Spinal cord (tissue), 10 donors: ENCODE results near the gene DNAJC4. TPM values are rescaled to one million over a fixed set of nuclear protein-coding genes. Genes with fewer than 3 reads are reported as not detected.

Experiments
- DNase-seq, 6 donors: peaks; one replicate each; pipeline versions ENCODE4 v3.0.0 to v3.0.0-alpha.2; 2013 to 2015; ENCODE audit warnings: low spot score in 6 of 6, low read depth in 4 of 6
- H3K27ac ChIP-seq: one replicate; pipeline ENCODE4 v1.5.1; 2013; ENCODE audit warnings: low read depth, low read length, control low read depth
- H3K27me3 ChIP-seq: one replicate; pipeline ENCODE4 v1.6.1; 2013; ENCODE audit warnings: low read length; ENCODE audit not compliant: control insufficient read depth, insufficient read depth
- H3K36me3 ChIP-seq: one replicate; pipeline ENCODE4 v1.6.1; 2013; ENCODE audit warnings: low read length; ENCODE audit not compliant: control insufficient read depth, insufficient read depth
- H3K4me1 ChIP-seq: one replicate; pipeline ENCODE4 v1.6.1; 2013; ENCODE audit warnings: low read length; ENCODE audit not compliant: control insufficient read depth, insufficient read depth
- H3K4me3 ChIP-seq: one replicate; pipeline ENCODE4 v1.5.1; 2013; ENCODE audit warnings: low read depth, low read length, control low read depth
- H3K9me3 ChIP-seq: one replicate; pipeline ENCODE4 v1.6.1; 2013; ENCODE audit warnings: low read length; ENCODE audit not compliant: control insufficient read depth, insufficient read depth
- WGBS: methylation state at CpG from one replicate; pipeline ENCODE4 v1.1.5; 2013; ENCODE audit warnings: missing lambda C conversion rate; ENCODE audit not compliant: insufficient coverage; 5-methylcytosine and 5-hydroxymethylcytosine counted together
- polyA plus RNA-seq, 2 donors: library from polyadenylated mRNA; unstranded; fragments of 120-200 nt; gene quantifications; one replicate each; pipeline ENCODE4 v1.2.1, GENCODE V29; 2013; ENCODE audit not compliant: insufficient read length in 2 of 2
- total RNA-seq, 2 donors: library from RNA; depleted of rRNA in 1 of 2; stranded (reverse); fragments of 120-200 nt in 1 of 2; fragments of >200 nt in 1 of 2; gene quantifications; one replicate each; pipeline versions ENCODE4 v1.2.3 to v1.2.4, GENCODE V29; 2013 to 2014
- donor health status: healthy.

The DNAJC4 gene
- total and polyA plus RNA-seq, 4 donors: 14.7 to 77.4 (median 44.9) TPM

- Histone ChIP-seq H3K9me3 (no peaks in the 10 kb centered on the region), H3K4me3 (no peak overlapping the region), H3K36me3 (peaks cover 57% of the 10 kb centered on the region), H3K4me1 (peaks cover 38% of the 10 kb centered on the region), H3K27me3 (peaks cover 5% of the 10 kb centered on the region), H3K27ac (no peak overlapping the region)
- 95% methylated on average over 33 of the region's 35 CpGs for WGBS
- no peak for DNase-seq
Measured at GRCh38 chr11:64255135-64256128, 25.1 kb downstream of the DNAJC4 start.

- H3K9me3 ChIP-seq: no peaks in the 10 kb centered on the region
- no peak for DNase-seq
- H3K36me3 ChIP-seq: peaks cover 60% of the 10 kb centered on the region
- H3K4me1 ChIP-seq: peaks cover 30% of the 10 kb centered on the region
- WGBS: 95% methylated on average over 15 of the region's 15 CpGs
- H3K4me3 ChIP-seq: no peak overlapping the region
- H3K27ac ChIP-seq: no peak overlapping the region
- H3K27me3 ChIP-seq: no peaks in the 10 kb centered on the region
Measured at GRCh38 chr11:64256300-64256699, 26.0 kb downstream of the DNAJC4 start.

- Histone ChIP-seq H3K4me1 (peaks cover 11% of the 10 kb centered on the region), H3K9me3 (no peaks in the 10 kb centered on the region), H3K4me3 (no peak overlapping the region), H3K27ac (no peak overlapping the region), H3K27me3 (no peaks in the 10 kb centered on the region), H3K36me3 (peaks cover 80% of the 10 kb centered on the region)
- 89% methylated on average over 21 of the region's 24 CpGs for WGBS
- DNase-seq: no peak
Measured at GRCh38 chr11:64258356-64258755, 28.0 kb downstream of the DNAJC4 start.

GRCh38 chr11:64258946-64259532 is 28.7 kb downstream of the DNAJC4 start:
- 95% methylated on average over 32 of the region's 32 CpGs for WGBS
- peaks cover 7% of the 10 kb centered on the region for H3K4me1 ChIP-seq
- H3K4me3 ChIP-seq: no peak overlapping the region
- H3K27me3 ChIP-seq: no peaks in the 10 kb centered on the region
- H3K36me3 ChIP-seq: peaks cover 87% of the 10 kb centered on the region
- no peaks in the 10 kb centered on the region for H3K9me3 ChIP-seq
- H3K27ac ChIP-seq: no peak overlapping the region
- DNase-seq: no peak

- Histone ChIP-seq H3K36me3 (peaks cover 88% of the 10 kb centered on the region), H3K9me3 (no peaks in the 10 kb centered on the region), H3K27ac (no peak overlapping the region), H3K4me3 (no peak overlapping the region), H3K27me3 (no peaks in the 10 kb centered on the region), H3K4me1 (peaks cover 8% of the 10 kb centered on the region)
- DNase-seq: no peak
- WGBS: 91% methylated on average over 3 of the region's 4 CpGs
Measured at GRCh38 chr11:64259533-64260067, 29.3 kb downstream of the DNAJC4 start.

GRCh38 chr11:64260147-64260708 is 29.9 kb downstream of the DNAJC4 start:
- Histone ChIP-seq H3K27ac (no peak overlapping the region), H3K4me3 (no peak overlapping the region), H3K9me3 (no peaks in the 10 kb centered on the region), H3K4me1 (peaks cover 9% of the 10 kb centered on the region), H3K36me3 (peaks cover 87% of the 10 kb centered on the region), H3K27me3 (no peaks in the 10 kb centered on the region)
- DNase-seq: no peak
- 100% methylated on average over 3 of the region's 6 CpGs for WGBS

GRCh38 chr11:64261556-64262080 is 31.3 kb downstream of the DNAJC4 start:
- no peak for DNase-seq
- H3K36me3 ChIP-seq: peaks cover 87% of the 10 kb centered on the region
- no peak overlapping the region for H3K27ac ChIP-seq
- no peaks in the 10 kb centered on the region for H3K9me3 ChIP-seq
- no peak overlapping the region for H3K4me3 ChIP-seq
- H3K4me1 ChIP-seq: peaks cover 9% of the 10 kb centered on the region
- WGBS: 92% methylated on average over 16 of the region's 18 CpGs
- H3K27me3 ChIP-seq: no peaks in the 10 kb centered on the region

- 97% methylated on average over 42 of the region's 42 CpGs for WGBS
- H3K36me3 ChIP-seq: peaks cover 87% of the 10 kb centered on the region
Measured at GRCh38 chr11:64262271-64263002, 32.1 kb downstream of the DNAJC4 start.

More at GRCh38 chr11:64262271-64263002, 32.1 kb downstream of the DNAJC4 start:
- DNase-seq: no peak
- H3K27ac ChIP-seq: no peak overlapping the region
- H3K9me3 ChIP-seq: no peaks in the 10 kb centered on the region
- H3K27me3 ChIP-seq: no peaks in the 10 kb centered on the region
- peaks cover 9% of the 10 kb centered on the region for H3K4me1 ChIP-seq
- H3K4me3 ChIP-seq: no peak overlapping the region
